ENCODE measurements around the gene SLC12A2.

DNA sequence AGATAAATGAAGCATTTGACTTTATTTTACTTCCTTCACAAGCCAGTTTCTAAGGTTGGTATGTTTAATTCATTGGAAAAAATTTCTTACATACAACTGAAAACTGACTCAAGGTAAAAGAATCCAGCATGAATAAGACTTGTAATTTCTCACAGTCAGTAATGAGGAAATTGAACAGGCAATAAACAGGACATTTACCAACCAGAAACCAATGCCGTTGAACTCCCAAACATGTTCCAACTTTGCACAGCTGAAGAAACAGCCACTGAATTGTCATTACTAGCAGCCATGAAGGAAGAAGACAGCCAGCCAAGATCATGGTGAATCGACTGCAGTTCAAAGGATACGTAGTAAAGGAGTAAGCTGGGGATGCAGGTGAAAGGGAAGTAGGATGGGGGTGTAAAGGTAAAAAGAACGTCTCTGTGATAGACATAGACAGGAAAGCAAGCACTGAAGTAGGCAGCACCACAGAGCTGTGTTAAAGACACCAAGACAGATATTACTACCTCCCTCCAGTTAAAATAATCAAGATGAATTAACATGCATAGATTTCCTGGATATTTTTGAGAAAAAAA lies 21.3 kb upstream of the SLC12A2 start:
- TF ChIP-seq, protein P1, sequence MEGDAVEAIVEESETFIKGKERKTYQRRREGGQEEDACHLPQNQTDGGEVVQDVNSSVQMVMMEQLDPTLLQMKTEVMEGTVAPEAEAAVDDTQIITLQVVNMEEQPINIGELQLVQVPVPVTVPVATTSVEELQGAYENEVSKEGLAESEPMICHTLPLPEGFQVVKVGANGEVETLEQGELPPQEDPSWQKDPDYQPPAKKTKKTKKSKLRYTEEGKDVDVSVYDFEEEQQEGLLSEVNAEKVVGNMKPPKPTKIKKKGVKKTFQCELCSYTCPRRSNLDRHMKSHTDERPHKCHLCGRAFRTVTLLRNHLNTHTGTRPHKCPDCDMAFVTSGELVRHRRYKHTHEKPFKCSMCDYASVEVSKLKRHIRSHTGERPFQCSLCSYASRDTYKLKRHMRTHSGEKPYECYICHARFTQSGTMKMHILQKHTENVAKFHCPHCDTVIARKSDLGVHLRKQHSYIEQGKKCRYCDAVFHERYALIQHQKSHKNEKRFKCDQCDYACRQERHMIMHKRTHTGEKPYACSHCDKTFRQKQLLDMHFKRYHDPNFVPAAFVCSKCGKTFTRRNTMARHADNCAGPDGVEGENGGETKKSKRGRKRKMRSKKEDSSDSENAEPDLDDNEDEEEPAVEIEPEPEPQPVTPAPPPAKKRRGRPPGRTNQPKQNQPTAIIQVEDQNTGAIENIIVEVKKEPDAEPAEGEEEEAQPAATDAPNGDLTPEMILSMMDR (IDR thresholded peaks at IDR 0.05; ENCODE audit: low read length): no peak
- no peak for TF ChIP-seq EZH2 (IDR thresholded peaks at IDR 0.05; ENCODE audit: borderline replicate concordance, low read length)

Data from OCI-LY1 (cell line).